GM12874 (cell line): ENCODE results near the gene MYO10.

ENCODE experiments used
- CTCF ChIP-seq: IDR thresholded peaks from 2 replicates; pipeline ENCODE4 v1.5.1; 2011; ENCODE audit warnings: low read depth, mild to moderate bottlenecking, control low read depth, low read length, moderate library complexity; ENCODE audit not compliant: insufficient read depth

The MYO10 gene

GRCh38 chr5:16784843-16785791 lies 151.0 kb downstream of the MYO10 start:
- TF ChIP-seq CTCF: no peak

- no peak for TF ChIP-seq CTCF
These were observed 152.0 kb downstream of the MYO10 start for GRCh38 chr5:16784088-16784487.

- no peak for TF ChIP-seq CTCF
These were observed 154.1 kb downstream of the MYO10 start for GRCh38 chr5:16781828-16782626.

- TF ChIP-seq CTCF: no peak
These were observed 155.8 kb downstream of the MYO10 start for GRCh38 chr5:16780325-16780724.

- no peak for TF ChIP-seq CTCF
These were observed 158.7 kb downstream of the MYO10 start for GRCh38 chr5:16777432-16777831.

- TF ChIP-seq CTCF: no peak
These were observed 159.4 kb downstream of the MYO10 start for GRCh38 chr5:16776611-16777251.

GRCh38 chr5:16774806-16775205 lies 161.3 kb downstream of the MYO10 start:
- no peak for TF ChIP-seq CTCF
